ENCODE measurements around the gene CRYBG1. TPM values are rescaled to one million over a fixed set of nuclear protein-coding genes. Genes with fewer than 3 reads are reported as not detected.

Gene CRYBG1
- total RNA-seq, 1 experiment from 2014 or later: 19.9 TPM

DNA sequence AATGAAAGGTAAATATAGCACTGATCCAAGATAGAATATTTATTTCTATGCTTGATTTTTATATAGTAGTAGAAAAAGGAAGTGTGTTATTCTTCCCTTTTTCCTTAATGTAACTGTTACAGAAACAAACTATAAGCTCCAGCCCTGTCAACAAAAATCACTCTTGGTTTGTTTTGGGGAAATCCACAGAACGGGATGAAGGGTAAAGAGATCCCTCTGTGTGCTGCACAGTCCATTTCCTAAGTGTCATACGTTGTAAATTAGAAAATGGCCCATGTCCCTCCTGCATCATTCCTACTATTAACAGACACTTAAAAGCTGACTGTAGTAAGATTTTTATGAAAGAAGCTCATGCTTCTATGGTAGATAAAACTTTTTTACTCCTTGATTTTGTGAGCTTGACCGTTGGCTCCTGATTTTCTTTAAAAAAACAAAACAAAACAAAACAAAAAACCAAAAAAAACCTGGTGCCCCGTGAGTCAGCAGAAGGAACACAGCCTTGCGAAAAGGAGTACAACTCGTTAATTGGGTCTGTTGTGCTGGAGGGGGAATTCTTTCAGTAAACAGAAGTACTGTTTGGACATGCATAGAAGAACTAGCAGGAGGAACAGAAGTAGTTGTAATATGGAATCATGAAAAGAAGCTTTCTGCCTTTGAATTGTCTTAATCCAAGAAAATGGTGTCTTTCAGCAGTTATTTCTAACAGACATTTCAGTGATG lies 201.3 kb downstream of the CRYBG1 start:
- intact Hi-C loops (cut with micrococcal nuclease): no loop called here
- Histone ChIP-seq H3K9me2 (replicated peaks; ENCODE audit: low read length) (no peaks in the 10 kb centered on the region), H3K27me3 (ENCODE audit: low read length) (no peaks in the 10 kb centered on the region), H3K27ac (ENCODE audit: low read length) (no peak overlapping the region), H3K4me2 (ENCODE audit: low read length) (no peak overlapping the region), H3K36me3 (ENCODE audit: low read depth, low read length) (peaks cover 6% of the 10 kb centered on the region; the same call in 1 of the 2 replicates), H3K9ac (ENCODE audit: low read length) (no peak overlapping the region), H2AFZ (ENCODE audit: low read length) (no peak overlapping the region), H3F3A (ENCODE audit: low read length, unreplicated experiment) (no peaks in the 10 kb centered on the region), H3K79me2 (ENCODE audit: low read length) (no peaks in the 10 kb centered on the region), H3K4me3 (ENCODE audit: low read length) (no peak overlapping the region), H3K4me1 (ENCODE audit: insufficient read depth, low read length) (peaks cover 16% of the 10 kb centered on the region; the same call in 1 of the 2 replicates), H3K9me3 (ENCODE audit: low read length) (no peaks in the 10 kb centered on the region), H4K20me1 (ENCODE audit: low read length) (no peaks in the 10 kb centered on the region)
- TF ChIP-seq EZH2 (IDR thresholded peaks at IDR 0.05; ENCODE audit: low read length, unreplicated experiment) (no peak), CTCF (conservative IDR thresholded peaks at IDR 0.05; ENCODE audit: low read depth, low read length) (no peak), EZH2phosphoT487 (IDR thresholded peaks at IDR 0.05; ENCODE audit: borderline replicate concordance, low read length) (no peak)
- ATAC-seq: no peak
- no peak for DNase-seq
- ChIA-PET POLR2A (ENCODE audit: unreplicated experiment) (no interaction called here), CTCF (interaction anchor here (0.6 kb wide), 1 partner anchor 311 kb away, joined by 3 read pairs; no protein-coding TSS in a partner anchor)
- BruUV-seq (replicated peaks): no TSS peak

DNA sequence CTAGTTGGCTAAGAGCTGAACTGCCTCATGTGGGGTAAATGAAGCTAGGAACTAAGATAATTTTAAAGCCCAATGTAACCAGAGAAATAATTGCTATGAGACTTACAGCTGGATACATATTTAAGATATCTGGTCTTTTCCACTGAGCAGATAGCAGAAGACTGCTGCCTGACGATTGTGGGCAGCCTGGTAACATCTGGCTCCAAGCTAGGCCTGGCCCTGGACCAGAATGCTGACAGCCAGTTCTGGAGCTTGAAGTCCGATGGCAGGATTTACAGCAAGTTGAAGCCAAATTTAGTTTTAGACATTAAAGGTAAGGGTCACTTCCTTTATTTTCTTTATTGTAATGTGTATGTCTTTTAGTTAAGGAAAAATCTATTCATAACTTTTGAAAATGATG lies 203.1 kb downstream of the CRYBG1 start:
- CTCF ChIA-PET: interaction anchor here (1.4 kb wide), 1 partner anchor 73 kb away, joined by 5 read pairs; no protein-coding TSS in a partner anchor
- no peak overlapping the region for H3K27ac ChIP-seq (ENCODE audit: low read length)
- intact Hi-C loops (cut with micrococcal nuclease): no loop called here

More for the DNA sequence above, 203.1 kb downstream of the CRYBG1 start:
- no peak overlapping the region for H3K4me2 ChIP-seq (ENCODE audit: low read length)
- H3K9me2 ChIP-seq (replicated peaks; ENCODE audit: low read length): no peaks in the 10 kb centered on the region
- H3K9ac ChIP-seq (ENCODE audit: low read length): no peak overlapping the region
- no peaks in the 10 kb centered on the region for H4K20me1 ChIP-seq (ENCODE audit: low read length)
- TF ChIP-seq CTCF (conservative IDR thresholded peaks at IDR 0.05; ENCODE audit: low read depth, low read length) (no peak), EZH2 (IDR thresholded peaks at IDR 0.05; ENCODE audit: low read length, unreplicated experiment) (no peak), EZH2phosphoT487 (IDR thresholded peaks at IDR 0.05; ENCODE audit: borderline replicate concordance, low read length) (no peak)
- POLR2A ChIA-PET (ENCODE audit: unreplicated experiment): no interaction called here
- peaks cover 6% of the 10 kb centered on the region; the same call in 1 of the 2 replicates for H3K36me3 ChIP-seq (ENCODE audit: low read depth, low read length)
- BruUV-seq (replicated peaks): no TSS peak
- DNase-seq: no peak
- no peaks in the 10 kb centered on the region for H3K27me3 ChIP-seq (ENCODE audit: low read length)
- ATAC-seq: no peak
- no peak overlapping the region for H2AFZ ChIP-seq (ENCODE audit: low read length)
- H3F3A ChIP-seq (ENCODE audit: low read length, unreplicated experiment): no peaks in the 10 kb centered on the region
- H3K4me3 ChIP-seq (ENCODE audit: low read length): no peak overlapping the region
- H3K9me3 ChIP-seq (ENCODE audit: low read length): no peaks in the 10 kb centered on the region
- peaks cover 20% of the 10 kb centered on the region; the same call in 1 of the 2 replicates for H3K4me1 ChIP-seq (ENCODE audit: insufficient read depth, low read length)
- no peaks in the 10 kb centered on the region for H3K79me2 ChIP-seq (ENCODE audit: low read length)

All from PC-3 (cell line).